Measurements from ENCODE around the gene GRK4.

- TF ChIP-seq CTCF (IDR thresholded peaks at IDR 0.05) (no peak), POLR2A (IDR thresholded peaks at IDR 0.05) (no peak)
Observed at GRCh38 chr4:2968381-2968780, 5.0 kb downstream of the GRK4 start.

Measured in heart left ventricle (tissue), 13 donors.